ENCODE measurements around the gene TRMT61B.

TRMT61B gene

DNA sequence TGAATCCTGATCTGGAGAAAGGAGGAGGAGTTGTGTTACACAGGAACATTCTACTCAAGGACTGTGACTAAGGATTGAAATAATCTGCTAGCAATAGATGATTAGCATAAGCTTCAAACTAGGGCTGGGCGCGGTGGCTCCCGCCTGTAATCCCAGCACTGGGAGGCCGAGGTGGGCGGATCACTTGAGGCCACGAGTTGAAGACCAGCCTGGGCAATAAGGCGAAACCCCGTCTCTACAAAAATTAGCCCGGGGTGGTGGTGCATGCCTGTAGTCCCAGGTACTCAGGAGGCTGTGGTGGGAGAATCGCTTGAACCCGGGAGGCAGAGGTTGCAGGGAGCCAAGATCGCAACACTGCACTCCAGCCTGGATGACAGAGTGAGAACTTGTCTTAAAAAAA is 1.5 kb downstream of the TRMT61B start:
- TF ChIP-seq, protein P1, sequence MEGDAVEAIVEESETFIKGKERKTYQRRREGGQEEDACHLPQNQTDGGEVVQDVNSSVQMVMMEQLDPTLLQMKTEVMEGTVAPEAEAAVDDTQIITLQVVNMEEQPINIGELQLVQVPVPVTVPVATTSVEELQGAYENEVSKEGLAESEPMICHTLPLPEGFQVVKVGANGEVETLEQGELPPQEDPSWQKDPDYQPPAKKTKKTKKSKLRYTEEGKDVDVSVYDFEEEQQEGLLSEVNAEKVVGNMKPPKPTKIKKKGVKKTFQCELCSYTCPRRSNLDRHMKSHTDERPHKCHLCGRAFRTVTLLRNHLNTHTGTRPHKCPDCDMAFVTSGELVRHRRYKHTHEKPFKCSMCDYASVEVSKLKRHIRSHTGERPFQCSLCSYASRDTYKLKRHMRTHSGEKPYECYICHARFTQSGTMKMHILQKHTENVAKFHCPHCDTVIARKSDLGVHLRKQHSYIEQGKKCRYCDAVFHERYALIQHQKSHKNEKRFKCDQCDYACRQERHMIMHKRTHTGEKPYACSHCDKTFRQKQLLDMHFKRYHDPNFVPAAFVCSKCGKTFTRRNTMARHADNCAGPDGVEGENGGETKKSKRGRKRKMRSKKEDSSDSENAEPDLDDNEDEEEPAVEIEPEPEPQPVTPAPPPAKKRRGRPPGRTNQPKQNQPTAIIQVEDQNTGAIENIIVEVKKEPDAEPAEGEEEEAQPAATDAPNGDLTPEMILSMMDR (IDR thresholded peaks at IDR 0.05; ENCODE audit: borderline replicate concordance, insufficient read depth, low read depth, low read length) = no peak
- H3K4me3 ChIP-seq (ENCODE audit: low read depth, low read length) = no peak overlapping the region

DNA sequence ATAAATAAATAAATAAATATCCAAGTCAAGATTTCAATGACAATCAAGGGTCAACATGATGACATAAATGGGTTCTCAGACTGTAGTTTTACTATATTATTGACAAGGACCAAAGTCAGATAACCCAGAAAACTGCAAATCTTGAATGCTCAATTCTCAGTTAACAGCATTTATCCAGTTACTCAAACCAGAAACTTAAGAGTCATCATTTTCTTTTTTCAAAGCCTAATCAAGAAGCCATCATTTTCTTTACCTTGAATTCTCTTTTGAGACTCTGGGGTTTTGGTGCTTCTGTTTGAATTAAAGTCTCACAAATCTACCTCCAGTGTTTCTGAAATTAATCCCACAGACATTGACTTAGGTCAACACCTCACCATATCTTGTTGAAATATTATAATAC is 14.1 kb downstream of the TRMT61B start:
- no peak overlapping the region for H3K4me3 ChIP-seq (ENCODE audit: low read depth, low read length)
- TF ChIP-seq, protein P1 (IDR thresholded peaks at IDR 0.05; ENCODE audit: borderline replicate concordance, insufficient read depth, low read depth, low read length) = no peak

DNA sequence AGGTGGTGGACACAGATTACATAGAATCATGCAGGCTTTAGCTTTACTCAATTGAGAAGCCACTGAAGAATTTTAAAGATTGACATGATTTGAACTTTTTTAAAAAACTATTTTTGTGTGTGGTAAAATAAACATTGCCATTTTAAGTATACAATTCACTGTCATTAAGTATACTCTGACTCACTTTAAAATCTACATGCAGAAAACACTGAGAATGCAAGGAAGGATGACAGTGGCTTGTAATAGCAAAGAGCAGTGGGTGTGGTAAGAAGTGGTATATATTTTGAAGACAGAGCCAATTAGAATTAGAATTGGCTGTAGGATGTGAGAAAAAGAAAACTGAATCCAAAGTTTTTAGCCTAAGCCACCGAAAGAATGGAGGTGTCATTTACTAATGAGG is 14.9 kb downstream of the TRMT61B start:
- TF ChIP-seq, protein P1 (IDR thresholded peaks at IDR 0.05; ENCODE audit: borderline replicate concordance, insufficient read depth, low read depth, low read length) = no peak
- H3K4me3 ChIP-seq (ENCODE audit: low read depth, low read length) = no peak overlapping the region

DNA sequence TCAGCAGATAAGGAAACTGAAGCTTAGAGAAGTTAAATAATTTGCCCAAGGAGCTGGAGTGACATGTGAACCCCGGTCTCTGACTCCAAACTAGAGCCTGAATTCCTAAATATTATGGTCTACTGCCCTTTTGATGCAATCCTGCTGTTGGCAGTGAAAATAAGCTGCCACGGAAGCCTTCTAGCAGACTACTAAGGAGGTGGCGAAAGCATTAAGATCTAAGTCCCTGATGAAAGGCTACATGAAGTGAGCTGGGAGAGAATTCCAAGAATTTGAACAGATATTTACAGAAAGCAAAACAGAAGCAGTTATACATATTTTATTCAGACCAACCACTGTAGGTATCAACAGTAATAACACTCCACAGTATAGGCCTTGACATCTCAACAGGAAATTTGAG is 28.1 kb downstream of the TRMT61B start:
- H3K4me3 ChIP-seq (ENCODE audit: low read depth, low read length) = no peak overlapping the region
- TF ChIP-seq, protein P1 (IDR thresholded peaks at IDR 0.05; ENCODE audit: borderline replicate concordance, insufficient read depth, low read depth, low read length) = no peak

DNA sequence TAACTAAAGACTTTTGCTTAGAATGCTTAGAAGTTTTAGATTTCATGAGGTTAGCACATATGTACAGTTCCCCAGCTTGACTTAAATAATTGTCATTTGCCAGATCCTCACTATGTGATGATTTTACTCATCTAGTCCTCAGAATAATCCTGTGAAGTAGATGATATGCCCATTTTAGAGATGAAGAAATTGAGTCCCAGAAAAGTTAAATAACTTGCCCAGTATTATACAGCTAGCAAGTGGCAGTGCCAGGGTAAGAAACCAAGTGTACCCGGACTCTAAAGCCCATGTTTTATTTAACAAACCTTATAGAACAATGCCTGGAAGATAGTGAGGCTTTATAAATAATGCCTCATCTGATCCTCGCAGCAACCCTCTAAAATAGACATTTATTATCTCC is 31.1 kb downstream of the TRMT61B start:
- TF ChIP-seq, protein P1 (IDR thresholded peaks at IDR 0.05; ENCODE audit: borderline replicate concordance, insufficient read depth, low read depth, low read length) = no peak
- H3K4me3 ChIP-seq (ENCODE audit: low read depth, low read length) = no peak overlapping the region

DNA sequence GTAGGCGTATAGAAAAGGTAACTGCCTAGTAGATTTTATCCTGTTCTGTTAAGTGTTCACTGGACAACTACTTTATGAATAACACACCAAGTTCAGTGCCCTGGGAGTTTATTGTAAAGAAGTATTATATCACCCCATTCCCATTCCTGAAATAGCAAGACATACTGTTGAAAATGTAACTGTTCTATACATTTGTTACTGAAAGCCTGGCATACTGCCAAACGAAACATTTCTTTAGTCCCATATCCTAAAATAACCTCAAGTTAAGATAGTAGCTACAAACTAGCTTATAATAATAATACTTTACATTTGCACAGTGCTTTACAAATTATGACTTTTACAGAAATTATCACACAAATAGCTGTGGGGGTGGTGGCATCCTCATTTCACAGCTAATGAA is 34.3 kb downstream of the TRMT61B start:
- TF ChIP-seq, protein P1 (IDR thresholded peaks at IDR 0.05; ENCODE audit: borderline replicate concordance, insufficient read depth, low read depth, low read length) = no peak
- H3K4me3 ChIP-seq (ENCODE audit: low read depth, low read length) = no peak overlapping the region

DNA sequence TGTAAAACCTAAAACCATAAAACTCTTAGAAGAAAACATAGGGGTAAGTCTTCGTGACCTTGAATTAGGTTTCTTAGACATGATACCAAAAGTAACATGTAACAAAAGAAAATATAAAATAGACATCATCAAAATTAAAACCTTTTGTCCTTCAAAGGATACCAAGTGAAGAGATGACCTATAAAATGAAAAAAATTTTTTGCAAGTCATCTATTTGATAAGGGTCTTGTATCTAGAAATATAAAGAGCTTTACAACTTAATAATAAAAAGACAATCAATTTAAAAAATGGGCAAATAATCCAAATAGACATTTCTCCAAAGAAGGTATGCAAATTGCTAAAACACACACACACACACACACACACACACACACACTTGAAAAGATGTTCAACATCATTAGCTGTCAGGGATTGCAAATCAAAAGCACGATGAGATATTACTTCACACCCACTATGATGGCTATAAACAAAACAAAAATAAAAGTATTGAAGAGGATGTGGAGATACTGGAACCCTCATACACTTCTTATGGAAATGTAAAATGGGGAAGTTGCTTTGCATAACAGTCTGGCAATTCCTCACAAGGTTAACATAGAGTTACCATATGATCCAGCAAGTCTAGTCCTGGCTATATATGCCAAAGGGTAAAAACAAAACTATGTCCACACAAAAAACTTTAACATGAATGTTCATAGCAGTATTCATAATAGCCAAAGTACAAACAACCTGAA is 36.2 kb downstream of the TRMT61B start:
- no peak overlapping the region for H3K4me3 ChIP-seq (ENCODE audit: low read depth, low read length)
- TF ChIP-seq, protein P1 (IDR thresholded peaks at IDR 0.05; ENCODE audit: borderline replicate concordance, insufficient read depth, low read depth, low read length) = no peak
